Keratinocyte (primary cell): ENCODE results near the gene PRDX6.

ENCODE experiments used
- CTCF ChIP-seq, 3 experiments: IDR thresholded peaks in 1 of 3; conservative IDR thresholded peaks in 1 of 3; optimal IDR thresholded peaks in 1 of 3; 2 replicates in 2 of 3; 3 replicates in 1 of 3; pipeline versions ENCODE3 to v1.5.1; 2011; ENCODE audit warnings: low read length in 3 of 3, mild to moderate bottlenecking in 3 of 3, moderate library complexity in 2 of 3, control low read depth in 1 of 3, inconsistent platforms in 1 of 3; ENCODE audit not compliant: insufficient read depth in 2 of 3; ENCODE audit errors: extremely low read depth in 1 of 3
- EZH2 ChIP-seq: IDR thresholded peaks from one replicate; pipeline ENCODE4 v1.6.1; 2012; ENCODE audit warnings: inconsistent platforms, mild to moderate bottlenecking, low read length, moderate library complexity

DNA sequence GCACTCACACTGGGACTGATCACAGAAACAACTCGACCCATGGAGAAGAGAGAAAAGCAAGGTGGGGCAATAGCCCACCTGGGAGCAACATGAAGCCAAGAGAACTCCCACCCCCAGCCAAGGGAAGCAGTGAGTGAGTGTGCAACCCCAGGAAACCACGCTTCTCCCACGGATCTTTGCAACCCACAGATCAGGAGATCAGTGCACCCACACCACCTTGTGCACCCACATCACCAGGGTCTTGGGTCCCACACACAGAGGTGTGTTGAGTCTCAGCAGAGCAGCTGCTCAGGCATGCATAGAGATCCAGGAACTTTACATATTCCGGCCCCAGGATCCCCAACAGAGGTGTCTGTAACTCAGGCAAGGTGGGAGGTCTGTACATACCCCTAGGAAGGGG lies 17.2 kb upstream of the PRDX6 start:
- TF ChIP-seq CTCF (optimal IDR thresholded peaks at IDR 0.05 in 1 of 3, IDR thresholded peaks at IDR 0.05 in 1 of 3, conservative IDR thresholded peaks at IDR 0.05 in 1 of 3; ENCODE audit: extremely low read depth in 1 of 3, insufficient read depth in 2 of 3, low read length in 3 of 3) (no peak), EZH2 (no peak)
